Kidney capillary endothelial cell (primary cell): Measurements from ENCODE around the gene DLX1.
"Not testable (repeated sequence)": the region's sequence is repeated elsewhere in the genome, so short reads cannot be mapped to it uniquely, and the experiment has no call there.

Experiments
- DNase-seq: peaks from one replicate; pipeline ENCODE4 v3.0.0-alpha.2; 2018; ENCODE audit warnings: low spot score

The DLX1 gene

GRCh38 chr2:172114579-172114978, 29.3 kb downstream of the DLX1 start:
- no peak for DNase-seq

- DNase-seq = no peak
Measured at GRCh38 chr2:172116107-172116506, 30.8 kb downstream of the DLX1 start.

GRCh38 chr2:172119089-172119488, 33.8 kb downstream of the DLX1 start:
- no peak for DNase-seq

GRCh38 chr2:172120118-172120517, 34.8 kb downstream of the DLX1 start:
- no peak for DNase-seq

GRCh38 chr2:172128484-172128883, 43.2 kb downstream of the DLX1 start:
- DNase-seq = no peak

- DNase-seq = no peak
Measured at GRCh38 chr2:172129404-172129803, 44.1 kb downstream of the DLX1 start.

- no peak for DNase-seq
Measured at GRCh38 chr2:172131713-172132555, 46.6 kb downstream of the DLX1 start.

- no peak for DNase-seq
Measured at GRCh38 chr2:172134270-172134669, 49.0 kb downstream of the DLX1 start.

GRCh38 chr2:172135446-172135845, 50.1 kb downstream of the DLX1 start:
- no peak for DNase-seq

- DNase-seq = no peak
Measured at GRCh38 chr2:172137109-172137508, 51.8 kb downstream of the DLX1 start.

- no peak for DNase-seq
Measured at GRCh38 chr2:172137943-172138342, 52.6 kb downstream of the DLX1 start.

GRCh38 chr2:172138727-172139126, 53.4 kb downstream of the DLX1 start:
- not testable (repeated sequence) for DNase-seq
